IPS-18a (cell line): ENCODE results near the gene LRRC38.

Experiments
- H3K27ac ChIP-seq: one replicate; pipeline ENCODE4 v1.5.1; 2013; ENCODE audit warnings: low read length
- H3K27me3 ChIP-seq: one replicate; pipeline ENCODE4 v1.6.1; 2013; ENCODE audit warnings: mild to moderate bottlenecking, low read length; ENCODE audit not compliant: control insufficient read depth, insufficient read depth
- H3K36me3 ChIP-seq: one replicate; pipeline ENCODE4 v1.6.1; 2013; ENCODE audit warnings: low read depth, low read length; ENCODE audit not compliant: control insufficient read depth
- H3K4me1 ChIP-seq: one replicate; pipeline ENCODE4 v1.6.1; 2013; ENCODE audit warnings: low read depth, low read length; ENCODE audit not compliant: control insufficient read depth
- H3K4me3 ChIP-seq: one replicate; pipeline ENCODE4 v1.5.1; 2013; ENCODE audit warnings: low read length
- H3K9ac ChIP-seq: one replicate; pipeline ENCODE4 v1.6.1; 2013; ENCODE audit warnings: mild to moderate bottlenecking, low read length, moderate library complexity
- H3K9me3 ChIP-seq: one replicate; pipeline ENCODE4 v1.6.1; 2013; ENCODE audit warnings: low read depth, low read length; ENCODE audit not compliant: control insufficient read depth

The LRRC38 gene

GRCh38 chr1:13492711-13493110 lies 21.1 kb downstream of the LRRC38 start:
- Histone ChIP-seq H3K4me1 (no peaks in the 10 kb centered on the region), H3K9me3 (no peaks in the 10 kb centered on the region), H3K27me3 (no peaks in the 10 kb centered on the region), H3K9ac (no peak overlapping the region), H3K27ac (no peak overlapping the region), H3K4me3 (no peak overlapping the region), H3K36me3 (no peaks in the 10 kb centered on the region)

GRCh38 chr1:13487957-13488356 lies 25.8 kb downstream of the LRRC38 start:
- H3K4me1 ChIP-seq = no peaks in the 10 kb centered on the region
- H3K9ac ChIP-seq = no peak overlapping the region
- no peaks in the 10 kb centered on the region for H3K9me3 ChIP-seq
- no peaks in the 10 kb centered on the region for H3K36me3 ChIP-seq
- H3K4me3 ChIP-seq = no peak overlapping the region
- no peaks in the 10 kb centered on the region for H3K27me3 ChIP-seq
- no peak overlapping the region for H3K27ac ChIP-seq

GRCh38 chr1:13487143-13487868 lies 26.5 kb downstream of the LRRC38 start:
- Histone ChIP-seq H3K4me3 (no peak overlapping the region), H3K4me1 (no peaks in the 10 kb centered on the region), H3K9ac (no peak overlapping the region), H3K27ac (no peak overlapping the region), H3K36me3 (no peaks in the 10 kb centered on the region), H3K27me3 (no peaks in the 10 kb centered on the region), H3K9me3 (no peaks in the 10 kb centered on the region)

GRCh38 chr1:13483946-13484345 lies 29.9 kb downstream of the LRRC38 start:
- H3K27ac ChIP-seq = no peak overlapping the region
- no peak overlapping the region for H3K4me3 ChIP-seq
- H3K9ac ChIP-seq = no peak overlapping the region
- no peaks in the 10 kb centered on the region for H3K27me3 ChIP-seq
- H3K9me3 ChIP-seq = no peaks in the 10 kb centered on the region
- no peaks in the 10 kb centered on the region for H3K4me1 ChIP-seq
- H3K36me3 ChIP-seq = no peaks in the 10 kb centered on the region

- Histone ChIP-seq H3K27ac (no peak overlapping the region), H3K9ac (no peak overlapping the region), H3K4me3 (no peak overlapping the region), H3K27me3 (no peaks in the 10 kb centered on the region), H3K36me3 (no peaks in the 10 kb centered on the region), H3K9me3 (no peaks in the 10 kb centered on the region), H3K4me1 (no peaks in the 10 kb centered on the region)
These were observed 31.2 kb downstream of the LRRC38 start for GRCh38 chr1:13482600-13482999.

GRCh38 chr1:13479171-13479856 lies 34.5 kb downstream of the LRRC38 start:
- Histone ChIP-seq H3K4me1 (no peaks in the 10 kb centered on the region), H3K27ac (no peak overlapping the region), H3K4me3 (no peak overlapping the region), H3K9me3 (no peaks in the 10 kb centered on the region), H3K27me3 (no peaks in the 10 kb centered on the region), H3K36me3 (no peaks in the 10 kb centered on the region), H3K9ac (no peak overlapping the region)

- Histone ChIP-seq H3K9me3 (no peaks in the 10 kb centered on the region), H3K9ac (no peak overlapping the region), H3K4me3 (no peak overlapping the region), H3K36me3 (no peaks in the 10 kb centered on the region), H3K4me1 (no peaks in the 10 kb centered on the region), H3K27me3 (no peaks in the 10 kb centered on the region), H3K27ac (no peak overlapping the region)
These were observed 35.1 kb downstream of the LRRC38 start for GRCh38 chr1:13478692-13479091.

GRCh38 chr1:13469343-13469742 lies 44.5 kb downstream of the LRRC38 start:
- Histone ChIP-seq H3K27me3 (no peaks in the 10 kb centered on the region), H3K9me3 (peaks cover 3% of the 10 kb centered on the region), H3K9ac (no peak overlapping the region), H3K4me3 (no peak overlapping the region), H3K4me1 (no peaks in the 10 kb centered on the region), H3K36me3 (no peaks in the 10 kb centered on the region), H3K27ac (no peak overlapping the region)

- no peak overlapping the region for H3K27ac ChIP-seq
- H3K27me3 ChIP-seq = no peaks in the 10 kb centered on the region
- H3K4me3 ChIP-seq = no peak overlapping the region
- no peak overlapping the region for H3K9ac ChIP-seq
- H3K4me1 ChIP-seq = no peaks in the 10 kb centered on the region
- H3K36me3 ChIP-seq = no peaks in the 10 kb centered on the region
- peaks cover 7% of the 10 kb centered on the region for H3K9me3 ChIP-seq
These were observed 48.3 kb downstream of the LRRC38 start for GRCh38 chr1:13465515-13465914.

- Histone ChIP-seq H3K4me3 (no peak overlapping the region), H3K9me3 (peaks cover 7% of the 10 kb centered on the region), H3K9ac (no peak overlapping the region), H3K27ac (no peak overlapping the region), H3K27me3 (no peaks in the 10 kb centered on the region), H3K4me1 (no peaks in the 10 kb centered on the region), H3K36me3 (no peaks in the 10 kb centered on the region)
These were observed 51.1 kb downstream of the LRRC38 start for GRCh38 chr1:13462682-13463081.

GRCh38 chr1:13461977-13462376 lies 51.8 kb downstream of the LRRC38 start:
- Histone ChIP-seq H3K9me3 (peaks cover 9% of the 10 kb centered on the region), H3K9ac (no peak overlapping the region), H3K4me1 (no peaks in the 10 kb centered on the region), H3K4me3 (no peak overlapping the region), H3K27me3 (no peaks in the 10 kb centered on the region), H3K27ac (no peak overlapping the region), H3K36me3 (no peaks in the 10 kb centered on the region)
